Mucosa of gallbladder (tissue), 1 donor: ENCODE results near the gene USP9X. TPM values are rescaled to one million over a fixed set of nuclear protein-coding genes. Genes with fewer than 3 reads are reported as not detected.
"Not testable (repeated sequence)": the region's sequence is repeated elsewhere in the genome, so short reads cannot be mapped to it uniquely, and the experiment has no call there.

Source experiments
- DNase-seq: peaks from one replicate; pipeline ENCODE4 v3.0.0-alpha.2; 2020; ENCODE audit warnings: low spot score
- total RNA-seq: library from RNA; stranded (reverse); gene quantifications from one replicate; pipeline ENCODE4 v1.2.1, GENCODE V29; 2021
- donor health status: DM: no; HTN: no; CAD: no.

Gene USP9X
- total RNA-seq, 1 donor from 2014 or later: 90.5 TPM

- peak; percentile 64 for DNase-seq
Observed at GRCh38 chrX:41085512-41085877, 250 bp downstream of the USP9X start.

DNA sequence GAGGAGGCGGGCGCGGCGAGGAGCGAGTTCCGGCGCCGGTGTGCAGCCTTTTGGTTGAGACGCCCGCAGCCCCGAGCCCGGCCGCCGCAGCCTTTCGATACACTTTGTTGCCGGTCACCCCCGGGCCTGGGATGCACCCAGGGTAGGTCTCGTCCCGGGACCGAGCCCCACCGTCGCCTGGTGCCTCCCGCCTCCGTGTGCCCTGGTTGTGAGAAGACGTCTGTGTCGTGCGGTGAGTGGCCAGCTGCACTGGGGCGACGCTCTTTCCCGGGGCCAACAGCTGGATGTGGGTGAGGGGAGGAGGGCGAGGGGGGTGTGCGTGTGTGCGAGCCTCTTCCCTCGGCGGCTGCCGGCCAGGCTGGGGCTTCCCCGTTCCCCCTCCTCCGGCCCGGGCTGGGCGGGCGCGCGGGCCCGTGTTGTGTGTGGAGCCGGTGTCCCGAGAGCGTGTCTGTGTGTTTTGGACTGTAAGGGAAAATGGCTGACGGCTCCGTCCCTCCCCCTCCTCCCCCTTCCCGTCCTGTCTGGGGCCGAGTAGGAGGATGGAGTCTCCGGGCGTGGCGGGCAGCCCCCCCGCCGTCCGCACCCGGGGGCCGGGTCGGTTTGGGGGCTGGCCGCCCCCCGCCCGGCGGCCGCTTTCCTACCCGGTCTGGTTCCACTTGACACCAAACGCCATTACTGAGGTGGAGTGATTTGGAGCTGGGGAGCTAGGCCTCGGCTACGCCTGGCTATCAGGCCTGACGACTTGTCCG lies 807 bp downstream of the USP9X start:
- peak; percentile 42 for DNase-seq

DNA sequence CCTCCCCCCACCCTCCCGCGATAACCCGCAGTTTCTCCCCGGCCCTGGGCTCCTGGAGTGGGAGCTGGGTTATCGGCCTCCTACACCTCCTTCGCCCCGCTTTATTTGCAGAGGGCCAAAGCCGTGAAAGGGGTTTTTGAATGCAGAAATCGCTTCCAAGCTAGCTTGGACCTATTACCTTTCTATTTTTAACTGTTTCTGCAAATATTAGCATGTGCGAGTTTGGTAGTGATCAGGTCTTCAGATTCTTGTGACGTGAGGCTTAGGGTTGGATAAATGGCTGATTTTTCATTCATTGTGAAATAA lies 1.3 kb downstream of the USP9X start:
- no peak for DNase-seq

GRCh38 chrX:41087201-41087600 lies 2.0 kb downstream of the USP9X start:
- DNase-seq: no peak

GRCh38 chrX:41090568-41091238 lies 5.5 kb downstream of the USP9X start:
- DNase-seq: no peak

DNA sequence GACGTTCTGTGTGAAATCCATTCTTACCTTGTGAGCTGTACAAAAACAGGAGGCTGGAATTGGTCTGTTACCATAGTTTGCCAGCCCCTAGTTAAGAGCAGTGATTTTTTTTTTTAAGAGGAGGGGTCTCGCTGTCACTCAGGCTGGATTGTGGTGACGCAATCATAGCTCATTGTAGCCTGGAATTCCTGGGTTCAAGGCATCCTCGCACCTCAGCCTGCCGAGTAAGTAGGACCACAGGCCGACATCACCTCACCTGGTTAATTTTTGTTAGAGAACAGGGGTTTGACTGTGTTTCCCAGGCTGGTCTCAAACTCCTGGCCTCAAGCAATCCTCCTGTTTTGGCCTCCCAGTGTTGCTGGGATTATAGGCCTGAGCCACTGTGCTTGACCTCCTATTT lies 7.5 kb downstream of the USP9X start:
- DNase-seq: no peak

DNA sequence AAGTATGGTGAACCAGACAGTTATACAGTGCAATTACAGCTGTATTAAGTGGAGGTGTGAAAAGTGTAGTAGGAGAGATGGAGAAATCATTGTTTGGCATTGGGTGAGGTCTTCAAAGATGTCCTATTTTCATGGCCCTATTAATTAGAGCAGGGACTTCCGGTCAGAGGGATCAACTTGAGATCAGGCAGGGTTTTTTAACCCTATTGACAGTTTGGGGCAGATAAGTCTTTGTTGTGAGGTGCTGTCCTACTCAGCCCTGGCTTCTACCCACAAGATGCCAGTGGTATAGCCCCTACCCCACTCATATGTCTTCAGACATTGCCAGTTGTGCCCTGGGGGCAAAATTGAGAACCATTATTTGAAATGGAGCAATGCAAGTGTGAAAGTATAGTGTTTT lies 9.9 kb downstream of the USP9X start:
- no peak for DNase-seq

DNA sequence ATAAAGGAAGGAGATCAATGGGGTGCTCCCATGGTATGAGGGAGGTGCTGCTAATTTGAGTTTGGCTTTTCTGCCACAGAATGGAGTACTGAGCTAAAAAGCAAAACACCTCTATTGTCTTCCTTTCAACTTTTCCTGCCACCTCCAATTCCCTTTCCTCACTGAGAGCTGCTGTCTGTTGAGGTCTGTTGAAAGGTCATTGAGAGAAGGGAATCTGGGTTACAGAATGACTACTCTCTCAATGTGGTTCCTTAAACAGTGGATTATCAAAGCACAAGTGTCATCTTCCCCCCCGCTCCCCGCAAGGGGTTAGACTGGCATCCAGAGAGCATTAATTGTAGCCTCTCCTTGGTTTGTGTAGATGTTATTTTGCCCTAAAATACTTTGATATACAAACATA lies 10.7 kb downstream of the USP9X start:
- no peak for DNase-seq

- DNase-seq: no peak
Observed at GRCh38 chrX:41096339-41096955, 11.2 kb downstream of the USP9X start.

DNA sequence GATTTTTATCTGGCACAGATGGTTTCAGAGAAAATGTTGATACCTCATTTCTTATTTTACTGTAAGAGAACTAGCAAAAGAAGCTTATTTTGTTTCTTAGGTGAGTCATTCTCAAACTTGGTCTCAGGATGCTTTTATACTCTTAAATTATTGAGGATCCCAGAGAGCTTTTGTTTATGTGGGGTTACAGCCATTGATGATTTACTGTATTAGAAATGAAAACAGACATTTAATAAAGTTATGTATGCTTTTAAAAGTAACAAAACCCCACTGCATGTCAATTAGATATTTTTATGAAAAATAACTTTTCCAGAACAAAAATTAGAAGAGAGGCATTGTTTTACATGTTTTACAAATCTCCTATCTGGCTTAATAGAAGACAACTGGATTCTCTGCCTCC lies 12.1 kb downstream of the USP9X start:
- no peak for DNase-seq

DNA sequence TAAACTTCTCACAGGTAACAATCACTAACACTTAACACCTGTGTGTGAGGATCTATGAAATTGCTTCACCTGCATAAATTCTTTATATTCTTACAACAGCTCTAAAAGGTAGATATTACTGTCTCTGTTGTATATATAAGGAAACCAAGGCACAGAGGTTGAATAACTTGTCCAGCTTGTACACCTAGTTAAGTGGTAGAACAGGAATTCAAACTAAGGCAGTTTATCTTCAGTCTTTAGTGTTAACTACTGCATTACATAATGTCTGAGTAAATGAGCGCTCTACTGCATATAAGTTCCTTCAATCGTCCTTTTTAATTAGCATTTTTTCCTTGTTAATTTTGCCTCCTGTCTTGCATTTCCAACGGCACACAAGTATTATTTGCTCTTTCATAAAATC lies 15.0 kb downstream of the USP9X start:
- DNase-seq: no peak

DNA sequence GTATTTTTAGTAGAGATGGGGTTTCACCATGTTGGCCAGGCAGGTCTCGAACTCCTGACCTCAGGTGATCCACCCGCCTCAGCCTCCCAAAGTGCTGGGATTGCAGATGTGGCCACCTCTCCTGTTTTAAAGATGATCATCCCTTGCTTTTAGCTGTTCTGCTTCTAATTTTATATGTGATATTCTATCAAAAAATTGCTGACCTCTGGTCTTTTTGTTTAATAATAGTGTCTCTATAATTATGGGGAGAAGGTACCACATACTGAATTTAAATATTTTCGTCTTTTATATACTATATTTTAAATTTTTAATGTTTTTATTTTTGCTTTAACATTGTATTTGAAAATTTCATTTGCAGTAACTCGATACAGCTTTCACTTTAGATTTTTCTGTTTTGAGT lies 15.6 kb downstream of the USP9X start:
- no peak for DNase-seq

GRCh38 chrX:41105005-41105404 lies 19.8 kb downstream of the USP9X start:
- no peak for DNase-seq

DNA sequence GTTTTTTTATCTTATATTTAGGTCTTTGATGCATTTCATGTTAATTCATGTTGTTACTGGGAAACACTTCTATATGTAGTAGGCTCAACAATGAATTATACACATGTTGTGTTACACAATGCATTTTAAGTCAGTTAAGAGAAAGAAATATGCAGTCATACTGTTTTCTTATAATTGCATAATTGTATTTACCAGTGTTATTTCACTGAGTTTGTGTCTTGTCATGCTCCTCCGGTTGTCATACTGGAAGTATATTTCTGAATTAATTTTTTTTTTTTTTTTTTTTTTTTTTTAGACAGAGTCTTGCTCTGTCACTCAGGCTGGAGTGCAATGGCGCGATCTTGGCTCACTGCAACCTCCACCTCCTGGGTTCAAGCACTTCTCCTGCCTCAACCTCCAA lies 21.0 kb downstream of the USP9X start:
- not testable (repeated sequence) for DNase-seq

GRCh38 chrX:41108007-41108406 lies 22.8 kb downstream of the USP9X start:
- no peak for DNase-seq

- DNase-seq: no peak
Observed at GRCh38 chrX:41108463-41109205, 23.4 kb downstream of the USP9X start.

DNA sequence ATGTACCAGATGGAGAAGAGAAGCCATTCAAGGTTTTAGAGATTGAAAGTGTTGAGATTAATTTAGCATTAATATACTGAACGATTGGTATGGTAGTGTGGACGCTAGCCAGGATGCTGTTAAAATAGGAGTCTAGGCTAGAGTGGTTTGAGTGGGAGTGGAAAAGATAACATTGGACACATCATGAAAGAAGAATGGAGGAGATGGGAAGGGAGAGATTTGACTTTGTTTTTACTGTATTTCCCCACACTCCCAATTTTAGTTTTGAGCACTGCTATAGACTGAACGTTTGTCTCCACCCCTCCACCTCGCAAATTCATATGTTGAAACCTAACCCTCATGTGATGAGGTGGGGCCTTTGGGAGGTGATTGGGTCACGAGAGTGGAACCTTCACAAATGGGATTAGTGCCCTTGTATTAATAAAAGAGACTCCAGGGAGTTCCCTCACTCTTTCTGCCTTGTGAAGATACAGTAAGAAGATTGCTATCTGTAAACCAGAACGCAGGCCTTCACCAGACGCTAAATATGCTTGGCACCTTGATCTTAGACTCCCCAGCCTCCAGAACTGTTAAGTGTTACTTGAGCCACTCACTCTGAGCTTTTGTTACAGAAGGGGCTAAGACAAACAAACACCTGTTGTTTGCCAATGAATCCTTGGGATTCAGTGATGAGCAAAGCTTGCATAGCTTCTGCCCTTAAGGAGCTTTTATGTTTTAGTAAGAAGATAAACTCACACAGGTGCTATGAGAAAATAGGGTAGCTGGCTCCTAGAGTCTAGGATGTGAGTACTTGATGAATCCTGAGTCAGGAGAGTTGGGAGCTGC lies 25.8 kb downstream of the USP9X start:
- DNase-seq: no peak

DNA sequence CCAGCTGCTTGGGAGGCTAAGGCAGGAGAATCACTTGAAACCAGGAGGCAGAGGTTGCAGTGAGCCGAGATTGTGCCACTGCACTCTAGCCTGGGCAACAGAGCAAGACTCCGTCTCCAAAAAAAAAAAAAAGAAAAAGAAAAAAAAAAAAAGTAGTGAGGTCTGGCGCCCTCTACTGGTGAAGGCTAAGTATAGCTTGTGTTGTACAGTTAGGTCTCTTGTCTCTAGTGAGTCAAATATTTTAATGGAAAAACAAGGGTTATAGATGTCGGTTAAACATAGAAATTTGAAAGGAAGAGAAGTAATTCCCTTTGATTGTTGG lies 29.8 kb downstream of the USP9X start:
- DNase-seq: not testable (repeated sequence)

- DNase-seq: no peak
Observed at GRCh38 chrX:41116948-41117347, 31.7 kb downstream of the USP9X start.

DNA sequence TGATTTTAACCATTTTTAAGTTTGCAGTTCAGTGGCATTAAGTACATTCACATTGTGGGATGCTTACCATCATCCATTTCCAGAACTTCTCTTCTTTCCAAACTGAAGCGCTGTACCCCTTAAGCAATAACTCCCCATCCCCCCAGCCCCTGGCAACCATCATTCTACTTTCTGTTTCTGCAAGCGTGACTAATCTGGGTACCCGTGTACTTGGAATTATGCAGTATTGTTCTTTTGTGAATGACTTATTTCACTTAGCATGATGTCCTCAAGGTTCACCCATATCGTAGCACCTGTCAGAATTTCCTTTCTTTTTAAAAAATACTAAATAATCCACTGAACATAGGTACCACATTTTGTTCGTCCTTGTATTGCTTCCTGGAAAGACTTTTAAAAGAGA lies 32.9 kb downstream of the USP9X start:
- DNase-seq: no peak

- DNase-seq: no peak
Observed at GRCh38 chrX:41119803-41120202, 34.6 kb downstream of the USP9X start.

DNA sequence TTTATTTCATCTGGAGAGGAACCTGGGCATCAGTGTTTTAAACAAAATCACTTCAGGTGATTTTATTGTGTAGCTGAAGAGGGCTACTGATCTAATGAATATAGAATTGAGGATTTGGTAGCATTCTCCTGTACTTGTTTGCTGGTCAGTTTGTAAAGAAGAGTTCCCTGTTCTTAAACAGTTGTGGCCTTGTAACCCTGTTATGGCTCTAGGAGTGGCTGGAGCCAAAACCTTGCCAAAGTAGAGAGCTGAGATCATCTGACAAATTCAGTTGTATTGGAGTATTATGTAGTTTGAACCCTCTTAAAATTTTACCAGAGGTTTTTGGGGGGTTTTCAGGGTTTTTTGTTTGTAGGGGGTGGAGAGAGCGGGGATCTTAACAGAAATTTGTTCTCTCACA lies 36.5 kb downstream of the USP9X start:
- no peak for DNase-seq
